ENCODE data around the gene ZRANB1. TPM values are rescaled to one million over a fixed set of nuclear protein-coding genes. Genes with fewer than 3 reads are reported as not detected.
A peak's percentile ranks its signal among the peaks of the same experiment; 100 is the strongest.

The ZRANB1 gene
- total RNA-seq, 4 donors from 2014 or later = 8.4 to 24.0 (median 16.8) TPM

DNA sequence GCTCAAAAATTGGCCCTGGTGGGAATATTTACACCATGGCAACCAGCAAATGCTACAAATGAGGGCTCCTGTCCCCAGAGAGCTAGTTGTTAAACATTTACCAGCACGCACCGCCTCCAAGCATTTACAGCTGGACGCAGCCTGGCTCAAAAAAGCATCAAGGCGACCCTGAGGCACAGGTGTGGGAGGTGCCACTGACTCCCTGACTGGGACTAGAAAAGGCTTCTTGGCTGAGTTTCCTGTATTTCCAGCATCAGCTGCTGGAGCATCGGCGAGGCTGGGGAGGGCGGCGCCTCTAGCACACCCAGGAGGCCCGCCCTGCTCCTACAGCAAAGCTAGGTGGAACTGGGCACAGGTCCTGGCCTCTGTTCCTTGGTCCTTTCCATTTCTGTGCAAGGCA lies 43.5 kb upstream of the ZRANB1 start:
- H3K27me3 ChIP-seq = peaks cover 17% of the 10 kb centered on the region
- DNase-seq = peak; percentile 12
- in situ Hi-C loops (cut with MboI; ENCODE audit: low pct_ligation_motif_present in 1 of 4, low pct_unique_long_range_greater_than_20kb in 1 of 4, low sequenced_read_pairs in 3 of 4) (no loop called here), intact Hi-C loops (cut with DNase I; ENCODE audit: low total_unique reads) (no loop called here)
- H3K9me3 ChIP-seq = no peaks in the 10 kb centered on the region
- TF ChIP-seq, protein P1, sequence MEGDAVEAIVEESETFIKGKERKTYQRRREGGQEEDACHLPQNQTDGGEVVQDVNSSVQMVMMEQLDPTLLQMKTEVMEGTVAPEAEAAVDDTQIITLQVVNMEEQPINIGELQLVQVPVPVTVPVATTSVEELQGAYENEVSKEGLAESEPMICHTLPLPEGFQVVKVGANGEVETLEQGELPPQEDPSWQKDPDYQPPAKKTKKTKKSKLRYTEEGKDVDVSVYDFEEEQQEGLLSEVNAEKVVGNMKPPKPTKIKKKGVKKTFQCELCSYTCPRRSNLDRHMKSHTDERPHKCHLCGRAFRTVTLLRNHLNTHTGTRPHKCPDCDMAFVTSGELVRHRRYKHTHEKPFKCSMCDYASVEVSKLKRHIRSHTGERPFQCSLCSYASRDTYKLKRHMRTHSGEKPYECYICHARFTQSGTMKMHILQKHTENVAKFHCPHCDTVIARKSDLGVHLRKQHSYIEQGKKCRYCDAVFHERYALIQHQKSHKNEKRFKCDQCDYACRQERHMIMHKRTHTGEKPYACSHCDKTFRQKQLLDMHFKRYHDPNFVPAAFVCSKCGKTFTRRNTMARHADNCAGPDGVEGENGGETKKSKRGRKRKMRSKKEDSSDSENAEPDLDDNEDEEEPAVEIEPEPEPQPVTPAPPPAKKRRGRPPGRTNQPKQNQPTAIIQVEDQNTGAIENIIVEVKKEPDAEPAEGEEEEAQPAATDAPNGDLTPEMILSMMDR (IDR thresholded peaks at IDR 0.05) = no peak
- TF ChIP-seq EP300 (IDR thresholded peaks at IDR 0.05; ENCODE audit: low read depth) (no peak), POLR2AphosphoS5 (IDR thresholded peaks at IDR 0.05) (no peak), POLR2A (IDR thresholded peaks at IDR 0.05) (no peak)
- H3K27ac ChIP-seq = no peak overlapping the region
- no peaks in the 10 kb centered on the region for H3K4me1 ChIP-seq
- WGBS, 2 donors (ENCODE audit: low coverage in 1 of 2) = 58% methylated on average over 9 of the region's 9 CpGs; no CpG with 5 or more reads in 1 of the 2 donors
- no peaks in the 10 kb centered on the region for H3K36me3 ChIP-seq
- no peak overlapping the region for H3K4me3 ChIP-seq

DNA sequence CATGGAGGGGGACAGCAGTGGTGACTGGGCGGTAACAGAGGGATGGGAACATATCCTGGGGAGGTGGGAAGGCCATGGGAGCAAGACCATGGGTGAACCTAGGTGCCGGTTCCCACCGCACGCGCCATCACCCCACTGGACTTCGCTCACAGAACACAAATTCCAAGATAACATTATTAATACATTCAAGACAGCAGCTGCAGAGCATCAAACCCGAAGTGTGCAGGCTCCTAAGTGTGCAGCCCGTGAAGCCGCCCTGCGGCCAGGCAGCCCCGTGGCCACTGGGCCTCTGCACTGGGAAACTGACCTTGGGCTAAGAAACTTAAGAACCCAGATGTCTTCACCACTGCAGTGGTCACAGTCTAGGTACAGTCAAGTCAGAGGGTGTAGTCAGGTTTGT lies 42.8 kb upstream of the ZRANB1 start:
- TF ChIP-seq EP300 (IDR thresholded peaks at IDR 0.05; ENCODE audit: low read depth) (no peak), POLR2A (IDR thresholded peaks at IDR 0.05) (no peak), POLR2AphosphoS5 (IDR thresholded peaks at IDR 0.05) (no peak)
- TF ChIP-seq, protein P1 (IDR thresholded peaks at IDR 0.05) = no peak
- no peaks in the 10 kb centered on the region for H3K9me3 ChIP-seq
- no peak overlapping the region for H3K27ac ChIP-seq
- H3K4me3 ChIP-seq = no peak overlapping the region
- 95% methylated on average over 11 of the region's 11 CpGs; no CpG with 5 or more reads in 1 of the 2 donors for WGBS, 2 donors (ENCODE audit: low coverage in 1 of 2)
- no peak for DNase-seq
- in situ Hi-C loops (cut with MboI; ENCODE audit: low pct_ligation_motif_present in 1 of 4, low pct_unique_long_range_greater_than_20kb in 1 of 4, low sequenced_read_pairs in 3 of 4) = no loop called here
- intact Hi-C loops (cut with DNase I; ENCODE audit: low total_unique reads) = no loop called here
- peaks cover 17% of the 10 kb centered on the region for H3K27me3 ChIP-seq
- no peaks in the 10 kb centered on the region for H3K4me1 ChIP-seq
- no peaks in the 10 kb centered on the region for H3K36me3 ChIP-seq

DNA sequence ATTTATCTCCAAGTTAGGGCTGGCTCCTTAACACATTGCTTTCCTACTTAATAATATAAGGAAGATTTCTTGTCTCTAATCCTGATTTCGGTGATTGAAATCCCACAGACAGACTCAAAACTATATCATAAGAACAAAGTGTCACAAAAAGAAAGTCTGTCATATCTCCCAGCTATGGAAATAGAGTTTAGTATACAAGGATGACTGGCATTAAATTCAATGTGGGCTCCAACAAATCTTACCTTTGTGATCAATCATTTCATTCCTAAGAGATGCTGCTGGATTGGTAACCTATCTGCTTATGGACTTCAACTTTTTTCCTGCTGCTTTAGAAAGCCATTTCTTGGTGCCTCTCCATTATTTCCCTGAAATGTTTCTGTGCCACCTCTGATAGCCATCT lies 39.5 kb upstream of the ZRANB1 start:
- WGBS, 2 donors (ENCODE audit: low coverage in 1 of 2) = 80 to 85% methylated on average over 1 of the region's 1 CpG
- H3K4me1 ChIP-seq = no peaks in the 10 kb centered on the region
- no peak for TF ChIP-seq EP300 (IDR thresholded peaks at IDR 0.05; ENCODE audit: low read depth)
- TF ChIP-seq, protein P1 (IDR thresholded peaks at IDR 0.05) = no peak
- H3K9me3 ChIP-seq = no peaks in the 10 kb centered on the region
- DNase-seq = no peak
- intact Hi-C loops (cut with DNase I; ENCODE audit: low total_unique reads) = no loop called here
- H3K27me3 ChIP-seq = peaks cover 9% of the 10 kb centered on the region
- no peaks in the 10 kb centered on the region for H3K36me3 ChIP-seq
- H3K27ac ChIP-seq = no peak overlapping the region
- in situ Hi-C loops (cut with MboI; ENCODE audit: low pct_ligation_motif_present in 1 of 4, low pct_unique_long_range_greater_than_20kb in 1 of 4, low sequenced_read_pairs in 3 of 4) = no loop called here
- H3K4me3 ChIP-seq = no peak overlapping the region

DNA sequence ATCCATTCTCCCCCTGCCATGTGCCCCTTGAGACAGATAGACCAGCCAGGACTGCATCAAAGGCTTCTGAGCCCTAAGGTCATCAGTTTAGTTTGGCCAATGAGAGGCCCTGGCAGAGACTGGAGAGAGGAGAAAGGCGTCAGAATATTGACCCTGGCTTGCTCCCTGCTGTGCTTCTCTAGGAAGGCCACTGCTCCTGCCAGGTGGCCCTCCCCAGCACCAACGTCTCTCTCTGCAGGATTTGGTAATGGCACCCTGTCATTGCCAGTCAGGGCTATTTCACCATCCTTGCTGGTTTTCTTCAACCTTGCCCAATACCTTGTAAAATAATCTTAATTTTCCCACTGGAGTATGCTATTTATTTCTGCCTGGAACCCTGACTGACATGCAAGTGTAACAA lies 38.8 kb upstream of the ZRANB1 start:
- Histone ChIP-seq H3K27ac (no peak overlapping the region), H3K4me1 (no peaks in the 10 kb centered on the region), H3K4me3 (no peak overlapping the region), H3K27me3 (peaks cover 7% of the 10 kb centered on the region), H3K36me3 (no peaks in the 10 kb centered on the region), H3K9me3 (no peaks in the 10 kb centered on the region)
- 39% methylated on average over 2 of the region's 2 CpGs; no CpG with 5 or more reads in 1 of the 2 donors for WGBS, 2 donors (ENCODE audit: low coverage in 1 of 2)
- intact Hi-C loops (cut with DNase I; ENCODE audit: low total_unique reads) = no loop called here
- TF ChIP-seq POLR2AphosphoS5 (IDR thresholded peaks at IDR 0.05) (no peak), EP300 (IDR thresholded peaks at IDR 0.05; ENCODE audit: low read depth) (no peak), POLR2A (IDR thresholded peaks at IDR 0.05) (no peak)
- TF ChIP-seq, protein P1 (IDR thresholded peaks at IDR 0.05) = no peak
- no peak for DNase-seq
- in situ Hi-C loops (cut with MboI; ENCODE audit: low pct_ligation_motif_present in 1 of 4, low pct_unique_long_range_greater_than_20kb in 1 of 4, low sequenced_read_pairs in 3 of 4) = no loop called here

Data from transverse colon (tissue), 4 donors.